GM21381 (cell line): ENCODE data around the gene COLEC12.

Experiments used
- ATAC-seq: cut with Tn5 transposase; IDR thresholded peaks from one replicate; pipeline ENCODE4 v1.9.1; 2021; ENCODE audit warnings: mild to moderate bottlenecking, moderate library complexity; ENCODE audit not compliant: unreplicated experiment

The COLEC12 gene

GRCh38 chr18:448116-448790 is 52.2 kb downstream of the COLEC12 start:
- no peak for ATAC-seq

DNA sequence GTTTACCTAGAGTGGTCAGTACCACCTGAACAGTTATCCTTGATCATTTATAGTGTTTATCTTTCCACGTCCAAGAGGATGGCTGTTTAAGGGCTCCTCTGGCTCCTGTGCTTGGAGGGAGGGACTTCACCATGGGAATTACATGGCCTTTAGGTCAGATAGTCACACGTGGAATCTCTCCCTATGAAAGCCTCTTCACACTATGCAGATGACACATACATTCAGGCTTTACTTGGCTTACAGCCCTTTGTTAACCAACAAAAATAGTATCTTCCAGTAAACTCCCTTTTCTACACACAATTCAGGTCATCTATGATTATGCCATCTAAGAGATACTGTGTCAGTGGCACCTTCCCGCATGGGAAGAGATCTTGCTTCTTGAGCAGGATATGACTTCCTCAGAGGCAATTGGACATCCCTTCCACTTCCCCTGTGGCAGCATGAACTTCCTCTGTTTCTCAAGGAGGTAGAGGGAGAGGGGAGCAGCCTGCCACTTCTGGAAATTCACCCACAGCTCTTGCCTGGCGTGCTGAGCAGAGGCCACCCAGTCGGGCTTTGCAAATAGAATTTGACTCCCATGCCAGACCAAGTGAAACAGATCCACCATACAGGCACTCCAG is 53.5 kb downstream of the COLEC12 start:
- ATAC-seq: no peak

DNA sequence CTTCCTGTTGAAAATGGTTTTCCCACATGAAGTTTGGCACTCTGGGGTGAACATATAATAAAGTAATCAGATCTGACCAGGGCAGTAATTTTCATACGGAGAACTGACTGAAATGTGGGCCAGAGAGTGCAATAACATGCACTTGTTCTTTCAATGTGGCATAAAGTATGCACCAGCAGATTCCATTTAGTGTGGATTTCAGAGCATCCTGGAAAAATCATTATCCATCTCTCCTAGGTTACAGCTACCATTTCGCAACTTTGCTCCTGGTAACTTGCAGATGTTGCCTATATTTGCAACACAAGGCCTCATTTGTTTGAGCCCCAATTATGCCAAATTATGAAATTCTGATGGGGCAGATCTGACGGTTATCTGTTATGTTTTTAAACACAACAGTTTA is 55.4 kb downstream of the COLEC12 start:
- ATAC-seq: no peak

- no peak for ATAC-seq
These were observed 61.9 kb downstream of the COLEC12 start for GRCh38 chr18:438571-438970.

DNA sequence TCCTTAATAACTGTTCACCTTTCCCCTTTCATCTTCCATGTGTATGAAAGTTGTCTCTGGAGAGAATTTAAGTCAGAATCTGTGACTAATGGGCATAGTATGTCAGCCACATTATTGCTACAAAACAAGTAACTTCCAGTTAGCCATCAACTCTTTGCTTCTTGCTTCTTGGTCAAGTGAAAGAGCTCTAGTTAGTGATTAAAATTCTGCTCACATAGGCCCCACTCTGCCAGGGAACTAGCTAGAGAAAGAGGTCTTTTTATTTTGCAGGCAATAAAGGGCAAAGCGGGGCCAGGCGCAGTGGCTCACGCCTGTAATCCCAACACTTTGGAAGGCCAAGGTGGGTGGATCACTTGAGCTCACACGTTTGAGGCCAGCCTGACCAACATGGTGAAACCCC is 64.6 kb downstream of the COLEC12 start:
- no peak for ATAC-seq

- ATAC-seq: no peak
These were observed 66.1 kb downstream of the COLEC12 start for GRCh38 chr18:434410-434809.

GRCh38 chr18:433960-434359 is 66.5 kb downstream of the COLEC12 start:
- ATAC-seq: no peak

DNA sequence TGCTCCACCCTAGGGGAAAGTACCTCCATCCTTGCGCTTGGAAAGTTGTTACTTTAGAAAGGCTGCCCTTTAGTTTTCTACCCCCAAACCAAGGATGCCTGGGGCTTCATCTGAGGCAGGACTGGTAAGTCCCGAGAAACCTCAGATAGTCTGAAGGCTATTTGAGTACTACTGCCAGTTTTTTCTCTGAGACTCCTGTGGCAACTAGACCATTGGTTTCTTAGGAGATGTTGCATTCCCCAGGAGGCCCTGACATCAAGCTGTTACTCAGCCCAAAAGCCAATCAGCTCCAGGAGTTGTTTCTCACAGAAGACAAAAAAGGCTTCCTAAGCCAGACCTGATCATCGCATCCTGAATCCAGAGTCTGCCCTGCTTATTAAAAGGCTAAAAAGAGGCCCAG is 67.2 kb downstream of the COLEC12 start:
- no peak for ATAC-seq

GRCh38 chr18:432791-433190 is 67.7 kb downstream of the COLEC12 start:
- ATAC-seq: no peak

DNA sequence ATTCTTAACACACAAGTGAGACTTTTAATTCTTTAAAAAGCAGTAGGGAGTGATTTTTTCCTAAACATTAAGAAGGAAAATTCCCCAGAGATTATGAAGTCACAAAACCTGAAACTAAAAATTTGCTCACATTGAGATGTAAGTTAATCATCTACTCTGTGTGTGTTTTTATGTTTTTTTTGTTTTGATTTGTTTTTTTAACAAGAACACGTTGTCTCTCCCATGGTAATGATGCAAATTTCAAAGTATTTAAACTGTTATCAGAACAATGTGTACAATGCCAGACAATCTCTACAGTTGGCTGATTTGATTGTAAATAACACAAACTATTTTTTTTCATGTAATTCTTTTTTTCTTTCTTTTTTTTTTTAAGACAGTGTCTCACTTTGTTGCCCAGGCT is 71.5 kb downstream of the COLEC12 start:
- ATAC-seq: no peak

DNA sequence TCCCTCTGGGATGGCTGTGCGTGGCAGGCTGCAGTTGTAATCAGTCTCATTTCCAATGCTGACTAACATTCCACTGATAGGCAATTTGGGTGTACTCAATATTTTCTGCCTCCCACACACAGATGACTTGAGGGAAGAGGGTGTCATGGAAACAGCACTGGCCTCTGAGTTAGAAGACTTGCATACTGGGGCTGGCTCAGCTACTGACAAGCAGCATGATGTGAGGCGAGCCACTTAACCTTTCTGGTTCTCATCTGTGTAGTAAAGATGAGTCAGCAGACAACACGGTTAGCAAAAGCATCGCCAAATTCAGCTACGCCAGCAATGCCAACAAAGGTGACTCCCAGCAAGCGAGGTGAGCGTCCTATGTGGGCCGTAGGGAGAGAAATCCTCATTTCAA is 73.5 kb downstream of the COLEC12 start:
- no peak for ATAC-seq

DNA sequence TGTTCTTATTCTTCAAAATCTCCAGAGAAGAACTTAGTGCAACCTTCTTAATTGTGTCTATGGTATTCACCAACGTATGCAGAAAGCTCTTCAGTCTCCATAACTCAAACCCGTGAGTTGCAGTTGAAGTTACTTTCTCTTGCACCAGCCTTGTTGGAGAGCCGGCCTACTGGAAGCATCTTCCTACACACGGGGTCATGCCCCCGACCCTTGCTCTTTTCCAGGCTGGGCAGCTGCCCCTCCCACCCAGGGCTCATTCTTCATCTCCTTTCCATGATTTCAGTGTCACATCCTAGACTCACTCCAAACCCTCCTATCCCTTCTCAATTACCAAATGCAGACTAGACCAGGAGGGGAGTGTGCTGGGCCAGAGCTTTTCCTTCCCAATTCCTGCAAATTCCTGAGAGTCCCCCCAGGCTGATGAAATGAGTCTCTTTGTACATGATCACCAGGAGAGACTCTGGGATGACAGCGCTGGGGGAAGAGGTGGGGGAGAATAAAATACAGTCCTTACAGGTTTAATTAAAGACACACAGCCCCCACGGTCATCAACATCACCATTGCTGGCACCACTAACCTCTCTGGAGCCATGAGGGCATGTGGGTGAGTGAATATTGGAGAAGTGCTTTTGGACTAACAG is 75.3 kb downstream of the COLEC12 start:
- no peak for ATAC-seq

DNA sequence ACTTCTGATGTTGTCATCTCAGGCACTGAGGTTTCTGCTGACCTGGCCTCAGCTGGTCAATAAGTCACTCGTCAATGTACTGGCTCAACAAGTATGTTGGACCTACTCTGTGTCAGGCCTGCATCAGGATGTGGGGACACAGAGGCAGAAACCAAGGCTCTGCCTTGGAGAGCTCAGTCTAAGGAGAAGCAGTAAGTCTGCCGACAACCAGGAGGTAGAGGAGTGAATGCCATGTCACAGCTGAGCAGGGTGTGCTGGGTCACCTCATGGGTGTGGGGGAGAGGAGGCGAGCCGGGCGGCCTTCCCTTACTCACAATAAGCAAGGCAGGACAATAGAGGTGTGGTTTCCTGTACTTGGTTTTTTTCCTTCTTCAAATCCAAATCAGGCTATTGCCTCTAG is 75.8 kb downstream of the COLEC12 start:
- ATAC-seq: no peak

GRCh38 chr18:424071-424661 is 76.3 kb downstream of the COLEC12 start:
- ATAC-seq: no peak

GRCh38 chr18:422966-423365 is 77.5 kb downstream of the COLEC12 start:
- ATAC-seq: no peak

DNA sequence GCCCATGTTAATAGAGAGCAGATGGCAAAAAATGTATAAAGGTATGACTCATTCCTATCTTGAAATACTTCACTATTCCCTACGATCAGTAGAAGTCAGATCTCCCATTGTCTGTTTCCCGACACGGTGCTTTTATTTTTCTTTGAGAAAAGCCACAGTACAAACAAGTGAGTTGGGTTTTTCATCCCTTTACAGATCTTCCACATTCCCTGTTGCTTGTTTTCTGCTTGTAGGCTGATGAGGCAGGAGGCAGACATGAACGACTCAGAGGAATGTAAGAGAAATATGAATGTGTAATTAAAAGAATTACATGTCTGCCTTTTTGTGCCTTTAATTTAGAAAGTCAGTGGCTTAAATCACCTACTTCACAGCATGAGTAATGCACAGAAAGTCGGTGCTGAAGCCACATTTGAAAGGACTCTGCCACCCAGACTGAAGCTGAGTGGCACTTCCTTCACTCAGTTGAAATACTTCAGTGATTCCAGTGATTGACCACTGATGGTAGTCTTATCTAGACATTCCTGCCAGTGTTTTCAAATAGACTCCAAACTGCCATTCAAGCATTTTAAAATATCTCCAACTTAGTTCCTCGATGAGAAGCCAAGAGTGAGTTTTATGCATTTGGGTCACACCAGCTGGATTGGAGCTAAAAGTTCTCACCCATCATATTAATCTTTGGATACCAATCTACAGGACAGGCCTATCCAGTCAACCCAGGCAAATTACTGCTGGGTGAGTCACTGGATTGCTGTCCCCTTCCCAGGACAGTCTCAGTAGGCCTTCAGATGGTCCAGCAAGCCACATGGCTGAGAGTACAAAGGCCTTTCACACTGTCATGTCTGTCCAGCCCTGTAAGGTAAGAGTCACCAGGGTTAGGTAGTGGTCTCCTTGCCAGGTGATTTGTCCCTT is 79.0 kb downstream of the COLEC12 start:
- ATAC-seq: no peak

- ATAC-seq: no peak
These were observed 79.7 kb downstream of the COLEC12 start for GRCh38 chr18:420661-421246.

DNA sequence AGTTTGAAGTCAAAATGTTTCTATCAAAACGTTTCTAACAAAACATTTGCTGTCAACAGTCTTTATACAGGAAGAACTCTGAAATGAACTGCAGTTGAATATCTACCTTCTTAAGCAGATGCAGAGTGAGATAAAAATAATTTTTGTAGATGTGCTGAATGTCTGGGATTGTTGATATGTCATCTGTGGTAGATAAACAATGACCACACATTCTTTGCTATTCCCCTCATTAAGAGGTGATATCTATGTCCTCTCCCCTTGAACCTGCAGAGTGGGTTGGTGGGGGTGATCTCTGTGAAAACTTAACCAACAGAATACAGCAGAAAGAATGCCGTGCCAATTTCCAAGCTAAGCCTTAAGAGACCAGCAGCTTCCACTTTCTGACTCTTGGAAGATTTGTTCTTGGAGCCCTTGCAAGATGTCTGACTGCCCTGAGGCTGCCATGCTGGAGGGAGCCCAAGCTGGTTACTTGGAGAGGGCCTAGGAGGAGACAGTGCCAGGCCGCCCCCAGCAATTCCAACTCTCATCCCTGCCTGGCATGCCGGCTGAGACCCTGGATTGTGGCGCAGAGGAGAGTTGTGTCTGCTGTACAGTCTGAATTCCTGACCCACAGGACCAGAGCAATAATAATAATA is 80.8 kb downstream of the COLEC12 start:
- ATAC-seq: no peak

DNA sequence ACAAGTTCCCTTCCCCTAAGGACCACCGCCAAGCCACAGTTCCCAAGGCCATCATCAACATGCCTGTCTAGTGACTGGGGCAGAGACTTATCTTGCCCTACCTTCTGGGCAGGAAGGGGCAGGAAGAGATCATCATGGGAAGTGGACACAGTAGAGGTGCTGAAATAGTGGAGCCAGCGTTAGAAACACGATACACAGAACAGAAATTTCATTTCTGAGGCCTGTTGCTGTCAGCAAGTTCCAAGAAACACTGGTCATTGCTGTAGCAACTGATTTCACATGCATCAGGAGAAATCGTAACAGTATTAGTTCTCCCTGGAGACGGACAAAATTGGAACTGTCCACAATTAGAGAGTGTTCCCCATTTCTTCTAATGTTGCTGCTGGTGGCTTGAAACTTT is 83.0 kb downstream of the COLEC12 start:
- no peak for ATAC-seq

- no peak for ATAC-seq
These were observed 83.6 kb downstream of the COLEC12 start for GRCh38 chr18:416930-417329.
